PC-9 (cell line): ENCODE measurements around the gene HRH1.
"Not testable (repeated sequence)": the region's sequence is repeated elsewhere in the genome, so short reads cannot be mapped to it uniquely, and the experiment has no call there.

Experiments used
- CTCF ChIP-seq: fragments of 200-600 bp; sonication (generic); conservative IDR thresholded peaks from 2 replicates; pipeline ENCODE4 v1.6.1; 2017; ENCODE audit warnings: mixed run types, antibody characterized with exemption, mild to moderate bottlenecking, moderate library complexity
- EZH2 ChIP-seq: fragments of 200-600 bp; sonication (generic); IDR thresholded peaks from 2 replicates; pipeline ENCODE4 v1.8.0; 2017; ENCODE audit warnings: antibody characterized with exemption, low read depth

- not testable (repeated sequence) for TF ChIP-seq CTCF, EZH2
Measured at GRCh38 chr3:11217370-11217769, 63.1 kb downstream of the HRH1 start.
